HG02678 (cell line): ENCODE measurements around the gene TMEM215.
"Not testable (repeated sequence)": the region's sequence is repeated elsewhere in the genome, so short reads cannot be mapped to it uniquely, and the experiment has no call there.

Experiments used
- ATAC-seq: cut with Tn5 transposase; IDR thresholded peaks from one replicate; pipeline ENCODE4 v1.9.1; 2021; ENCODE audit warnings: mild to moderate bottlenecking, moderate library complexity; ENCODE audit not compliant: unreplicated experiment

Gene TMEM215

DNA sequence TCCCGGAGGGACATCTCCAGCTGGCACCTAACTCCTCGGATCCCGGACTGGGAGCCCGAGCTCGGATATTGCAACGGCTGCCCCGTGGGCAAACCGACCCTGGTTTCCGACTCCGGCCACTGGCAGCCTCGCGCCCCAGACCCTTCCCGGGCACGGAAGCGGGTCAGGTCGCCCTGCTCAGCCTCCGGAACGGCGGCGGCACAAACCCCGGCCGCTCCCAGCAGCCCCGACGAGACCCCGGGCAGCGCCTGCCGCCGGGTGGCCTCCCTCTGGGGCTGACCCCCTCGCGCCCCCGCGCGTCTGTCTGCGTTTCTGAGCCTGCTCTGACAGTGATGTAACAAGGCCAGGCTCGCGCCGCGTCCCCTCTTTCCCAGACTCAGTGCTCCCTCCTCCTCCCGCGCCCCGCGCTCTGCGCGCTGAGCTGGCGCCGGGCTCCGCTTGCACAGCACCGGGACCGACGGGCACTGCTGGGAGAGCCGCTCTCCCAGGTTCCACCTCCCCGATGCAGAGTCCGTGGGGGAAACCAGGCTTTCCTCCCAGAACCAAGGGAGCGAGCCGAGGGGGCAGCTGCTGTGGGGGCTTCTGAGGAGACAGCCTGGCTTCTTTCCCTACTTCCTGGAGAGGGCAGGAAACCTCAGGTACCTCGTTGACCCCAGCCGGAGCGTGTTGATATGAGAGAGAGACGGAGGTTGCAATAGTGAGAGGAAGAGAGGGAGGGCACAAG is at the start of gene TMEM215:
TMEM215 (plus strand) TSS at position 373 of the 724 bp plus-strand sequence. CDS start 644 bp downstream, outside the sequence.
- no peak for ATAC-seq

DNA sequence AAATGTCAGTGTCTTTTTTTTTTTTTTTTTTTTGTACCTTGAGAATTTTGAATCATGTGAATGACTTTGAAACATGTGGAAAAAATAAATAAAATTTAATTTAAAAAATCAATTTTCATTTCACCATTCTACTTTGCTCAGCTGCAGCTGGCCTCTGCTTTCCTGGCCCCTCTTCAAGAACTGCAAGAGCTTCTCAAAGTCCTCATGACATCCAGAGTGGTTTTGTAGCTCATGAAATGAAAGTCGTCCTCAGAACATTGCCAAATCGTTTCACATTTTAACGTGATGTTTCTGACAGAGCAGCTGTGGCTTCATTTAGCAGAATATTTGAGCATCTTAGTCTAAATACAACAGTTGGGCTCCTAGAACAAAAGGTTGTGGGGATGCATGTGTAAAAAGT is 47.9 kb upstream of the TMEM215 start:
- ATAC-seq = no peak

- no peak for ATAC-seq
Observed at GRCh38 chr9:32737378-32737777, 46.0 kb upstream of the TMEM215 start.

GRCh38 chr9:32738501-32739172 is 44.7 kb upstream of the TMEM215 start:
- no peak for ATAC-seq

GRCh38 chr9:32741706-32742105 is 41.6 kb upstream of the TMEM215 start:
- no peak for ATAC-seq

GRCh38 chr9:32742296-32742695 is 41.0 kb upstream of the TMEM215 start:
- ATAC-seq = no peak

- no peak for ATAC-seq
Observed at GRCh38 chr9:32748013-32748412, 35.3 kb upstream of the TMEM215 start.

DNA sequence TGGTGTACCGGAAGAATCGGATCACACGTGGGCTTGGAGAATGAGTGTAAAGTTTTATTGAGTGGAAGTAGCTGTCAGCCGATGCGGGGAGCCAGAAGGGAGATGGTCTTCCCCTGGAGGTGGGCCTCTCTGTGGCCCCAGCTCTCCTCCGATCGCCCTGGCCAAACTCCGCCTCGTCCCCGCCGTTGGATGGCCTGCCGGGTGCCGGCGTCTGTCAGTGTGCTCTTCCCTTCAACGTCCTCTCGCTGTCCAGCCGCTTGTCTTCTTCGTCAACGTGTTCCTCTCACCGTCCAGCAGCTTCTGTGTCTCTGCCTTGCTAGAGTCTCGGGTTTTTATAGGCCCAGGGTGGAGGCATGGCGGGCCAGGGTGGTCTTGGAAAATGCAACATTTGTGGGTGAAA is 27.6 kb upstream of the TMEM215 start:
- no peak for ATAC-seq

- no peak for ATAC-seq
Observed at GRCh38 chr9:32764139-32764538, 19.2 kb upstream of the TMEM215 start.

- no peak for ATAC-seq
Observed at GRCh38 chr9:32775283-32775682, 8.1 kb upstream of the TMEM215 start.

- no peak for ATAC-seq
Observed at GRCh38 chr9:32776201-32776600, 7.1 kb upstream of the TMEM215 start.

DNA sequence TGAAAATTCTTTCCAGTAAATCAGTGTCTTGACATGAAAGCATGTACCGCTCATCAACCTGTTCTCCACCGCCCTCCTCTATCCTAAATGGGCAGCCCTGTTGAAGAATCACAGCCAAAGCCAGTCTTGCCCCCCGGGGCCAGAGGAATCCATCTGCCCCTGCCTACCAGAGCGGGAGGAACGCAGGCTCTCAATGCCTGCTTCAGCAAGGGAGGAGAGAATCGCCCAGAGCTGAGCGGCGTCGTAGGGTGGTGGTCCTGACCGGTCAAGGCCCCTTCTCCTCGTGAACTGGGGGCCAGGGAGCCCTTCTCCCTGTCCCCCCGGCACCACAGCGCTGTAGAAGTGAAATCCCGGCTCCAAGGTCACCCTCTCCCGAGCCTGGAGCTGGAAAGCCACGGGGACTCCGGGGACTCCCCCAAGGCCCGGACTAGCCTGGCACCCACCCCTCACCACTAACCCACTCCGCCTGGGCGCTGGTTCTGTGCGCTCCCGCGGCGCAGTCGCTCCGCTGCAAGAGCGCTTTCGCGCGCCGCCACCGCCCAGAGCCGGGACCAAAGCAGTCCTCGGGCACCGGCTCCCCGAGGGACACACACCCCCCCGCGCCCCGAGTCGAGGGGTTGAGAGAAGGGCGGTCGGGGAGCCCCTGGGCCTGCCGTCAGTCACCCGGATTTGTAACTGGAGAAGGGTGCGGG is 718 bp upstream of the TMEM215 start:
- no peak for ATAC-seq

- no peak for ATAC-seq
Observed at GRCh38 chr9:32787816-32788215, 4.5 kb downstream of the TMEM215 start.

DNA sequence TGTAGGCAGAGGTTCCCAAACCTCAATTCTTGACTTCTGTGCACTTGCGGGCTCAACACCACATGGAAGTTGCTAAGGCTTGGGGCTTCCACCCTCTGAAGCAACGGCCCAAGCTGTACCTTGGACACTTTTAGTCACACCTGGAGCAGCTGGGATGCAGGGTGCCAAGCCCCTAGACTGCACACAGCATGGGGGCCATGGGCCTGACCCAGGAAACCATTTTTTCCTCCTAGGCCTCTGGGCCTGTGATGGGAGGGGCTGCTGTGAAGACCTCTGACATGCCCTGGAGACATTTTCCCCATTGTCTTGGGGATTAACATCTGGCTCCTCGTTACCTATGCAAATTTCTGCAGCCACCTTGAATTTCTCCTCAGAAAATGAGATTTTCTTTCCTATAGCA is 12.7 kb downstream of the TMEM215 start:
- ATAC-seq = not testable (repeated sequence)

DNA sequence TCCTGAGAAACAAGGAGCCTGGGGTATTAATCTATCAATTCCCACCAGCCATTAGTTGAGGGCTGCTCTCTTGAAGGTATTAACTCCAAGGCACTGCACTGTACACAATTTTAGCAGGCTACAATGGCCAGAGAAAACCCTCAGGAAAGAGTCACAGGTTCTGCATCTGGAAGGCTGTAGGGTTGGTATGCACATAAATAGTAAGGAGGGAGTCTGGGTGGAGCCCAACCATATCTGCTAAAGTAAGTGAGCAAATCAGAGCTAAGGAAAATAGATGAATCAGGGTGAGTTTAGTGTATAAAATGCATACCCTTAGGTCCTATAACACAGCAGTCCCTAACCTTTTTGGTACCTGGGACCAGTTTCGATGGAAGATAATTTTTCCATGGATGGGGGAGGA is 18.2 kb downstream of the TMEM215 start:
- ATAC-seq = no peak

- ATAC-seq = no peak
Observed at GRCh38 chr9:32807217-32807616, 23.9 kb downstream of the TMEM215 start.

GRCh38 chr9:32811246-32811645 is 27.9 kb downstream of the TMEM215 start:
- no peak for ATAC-seq

- no peak for ATAC-seq
Observed at GRCh38 chr9:32820322-32820721, 37.0 kb downstream of the TMEM215 start.

DNA sequence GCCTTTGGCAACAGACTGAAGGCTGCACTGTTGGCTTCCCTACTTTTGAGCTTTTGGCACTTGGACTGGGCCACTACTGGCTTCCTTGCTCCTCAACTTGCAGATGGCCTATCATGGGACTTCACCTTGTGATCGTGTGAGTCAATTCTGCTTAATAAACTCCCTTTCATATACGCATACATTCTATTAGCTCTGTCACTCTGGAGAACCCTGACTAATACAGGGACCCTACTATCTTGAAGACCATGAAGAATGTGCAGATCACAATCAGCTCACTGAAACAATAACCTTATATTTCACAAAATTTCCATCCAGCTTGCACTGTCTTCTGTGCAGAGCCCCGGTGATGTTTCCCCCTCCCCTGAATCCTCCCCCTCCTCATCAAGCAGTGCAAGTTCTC is 39.8 kb downstream of the TMEM215 start:
- ATAC-seq = no peak

DNA sequence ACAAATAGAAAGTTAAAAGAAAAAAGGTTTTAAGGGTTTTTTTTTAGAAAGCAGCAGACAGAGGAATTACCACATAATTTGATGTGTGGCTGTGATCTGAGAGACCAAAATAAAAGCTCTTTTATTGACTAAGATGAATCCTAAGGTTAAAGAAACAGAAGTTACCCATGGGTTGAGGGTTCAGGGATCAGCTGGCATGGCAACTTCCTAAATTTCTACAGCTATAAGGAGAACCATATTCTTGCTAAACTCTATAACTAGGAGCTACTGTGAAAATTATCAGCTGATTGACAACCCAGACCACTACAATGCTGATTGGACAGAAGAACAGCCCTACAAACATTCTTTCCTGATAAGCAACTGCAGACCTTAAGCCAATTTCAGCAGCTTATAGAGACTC is 40.2 kb downstream of the TMEM215 start:
- no peak for ATAC-seq

GRCh38 chr9:32825203-32825602 is 41.9 kb downstream of the TMEM215 start:
- ATAC-seq = no peak

DNA sequence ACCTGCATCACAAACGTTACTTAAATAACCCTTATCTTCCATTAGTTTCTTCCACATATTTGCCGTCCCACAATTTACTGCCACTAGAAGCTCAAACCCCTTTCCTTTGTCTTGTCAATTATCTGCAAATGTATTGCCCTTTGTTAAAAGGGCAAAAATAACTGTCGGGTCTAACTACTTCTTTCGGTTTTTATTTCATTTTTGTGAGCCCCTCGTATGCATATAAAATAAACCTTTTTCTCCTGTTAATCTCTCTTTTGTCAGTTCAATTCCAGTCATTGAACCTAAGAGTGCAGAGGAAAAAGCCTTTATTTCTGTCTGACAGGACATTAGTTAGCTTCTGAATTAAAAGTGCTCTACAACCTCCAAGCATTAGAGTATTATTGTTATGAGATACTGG is 45.5 kb downstream of the TMEM215 start:
- ATAC-seq = no peak
